GM19455 (cell line): Measurements from ENCODE around the gene AURKAIP1.

Source experiments
- ATAC-seq: cut with Tn5 transposase; IDR thresholded peaks from one replicate; pipeline ENCODE4 v1.9.1; 2021; ENCODE audit not compliant: unreplicated experiment

AURKAIP1 gene

GRCh38 chr1:1361982-1362423, 13.0 kb downstream of the AURKAIP1 start:
- no peak for ATAC-seq

GRCh38 chr1:1361233-1361981, 13.6 kb downstream of the AURKAIP1 start:
- no peak for ATAC-seq

GRCh38 chr1:1360506-1361169, 14.4 kb downstream of the AURKAIP1 start:
- ATAC-seq, result no peak

- no peak for ATAC-seq
Observed at GRCh38 chr1:1359664-1360468, 15.1 kb downstream of the AURKAIP1 start.

GRCh38 chr1:1359308-1359663, 15.7 kb downstream of the AURKAIP1 start:
- ATAC-seq, result no peak

- no peak for ATAC-seq
Observed at GRCh38 chr1:1358433-1359271, 16.4 kb downstream of the AURKAIP1 start, which contains the start of gene MXRA8. Gene MXRA8 (minus strand): TSS chr1:1358555. CDS start chr1:1358504, 51 bp downstream.

- ATAC-seq, result no peak
Observed at GRCh38 chr1:1357871-1358432, 17.1 kb downstream of the AURKAIP1 start.

GRCh38 chr1:1356796-1357401, 18.1 kb downstream of the AURKAIP1 start:
- no peak for ATAC-seq

- ATAC-seq, result no peak
Observed at GRCh38 chr1:1356166-1356795, 18.7 kb downstream of the AURKAIP1 start.

- ATAC-seq, result no peak
Observed at GRCh38 chr1:1355416-1355815, 19.6 kb downstream of the AURKAIP1 start.

- ATAC-seq, result no peak
Observed at GRCh38 chr1:1354271-1355247, 20.4 kb downstream of the AURKAIP1 start.

GRCh38 chr1:1353389-1354151, 21.4 kb downstream of the AURKAIP1 start:
- ATAC-seq, result no peak

GRCh38 chr1:1352786-1353388, 22.1 kb downstream of the AURKAIP1 start:
- no peak for ATAC-seq

GRCh38 chr1:1351511-1352427, 23.2 kb downstream of the AURKAIP1 start:
- no peak for ATAC-seq

GRCh38 chr1:1349256-1350012, 25.6 kb downstream of the AURKAIP1 start, which contains the start of gene DVL1:
Gene DVL1 (minus strand): TSS chr1:1349418. CDS start chr1:1349065, 353 bp downstream.
- ATAC-seq, result peak; percentile 55
